ENCODE data around the gene SSBP3.
"Not testable (repeated sequence)": the region's sequence is repeated elsewhere in the genome, so short reads cannot be mapped to it uniquely, and the experiment has no call there.

The SSBP3 gene

DNA sequence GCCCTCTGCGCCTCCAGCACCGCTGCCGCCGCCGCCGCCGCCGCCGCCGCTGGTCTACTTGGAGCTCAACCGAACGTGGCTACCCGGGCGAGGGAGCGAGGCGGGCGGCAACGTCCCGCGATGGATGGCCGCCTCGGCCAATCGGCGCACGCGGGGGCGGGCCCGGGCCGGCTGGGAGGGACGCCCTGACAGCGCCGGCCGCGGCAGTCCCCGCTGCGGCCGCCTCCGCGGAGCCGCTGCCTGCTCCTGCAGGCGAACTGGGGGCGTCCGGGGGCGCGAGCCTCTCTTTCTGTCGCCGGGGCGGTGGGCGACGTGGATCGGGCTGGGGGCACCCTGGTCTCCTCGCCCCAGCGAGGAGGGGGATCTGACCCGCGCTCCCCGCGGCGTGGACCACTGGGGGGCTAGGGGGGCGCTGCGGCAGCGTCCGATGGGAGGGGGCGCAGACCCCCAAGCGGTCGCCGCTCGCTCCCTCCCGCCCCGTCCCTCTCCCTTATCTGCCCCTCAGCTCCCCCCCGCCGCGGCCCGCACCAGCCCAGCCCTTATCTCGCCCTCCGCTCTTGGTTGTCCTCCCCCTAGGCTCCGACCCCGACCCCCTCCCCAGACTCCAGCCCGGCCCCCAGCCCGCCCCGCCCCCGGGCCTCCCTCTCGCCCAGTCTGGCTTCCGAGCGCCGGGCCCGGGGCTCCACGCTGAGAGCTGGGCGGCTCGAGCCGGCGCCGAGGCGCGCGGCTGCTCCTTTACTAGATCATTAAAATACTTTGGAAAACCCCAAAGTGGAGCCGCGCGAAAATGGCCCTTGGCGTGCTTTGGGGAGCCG, at the start of gene SSBP3:
Gene SSBP3, minus strand, starts transcription at position 56 of the 815 bp plus-strand sequence.
- peak; percentile 92 for DNase-seq

DNA sequence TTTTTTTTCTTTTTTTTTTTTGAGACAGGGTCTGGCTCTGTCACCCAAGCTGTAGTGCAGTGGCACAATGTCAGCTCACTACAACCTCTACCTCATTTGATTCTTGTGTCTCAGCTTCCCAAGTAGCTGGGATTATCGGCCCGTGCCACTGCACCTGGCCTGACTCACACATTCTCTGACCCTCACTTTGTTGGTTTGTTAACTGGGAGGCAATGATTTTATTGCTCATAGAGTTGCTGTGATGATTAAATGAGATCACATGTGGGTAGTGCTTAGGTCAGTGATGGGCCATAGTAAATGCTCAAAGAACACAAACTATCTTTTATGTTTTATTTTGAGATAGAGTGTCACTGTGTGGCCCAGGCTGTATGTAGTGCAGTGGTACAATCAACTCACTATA, 47.3 kb upstream of the SSBP3 start:
- no peak for DNase-seq

DNA sequence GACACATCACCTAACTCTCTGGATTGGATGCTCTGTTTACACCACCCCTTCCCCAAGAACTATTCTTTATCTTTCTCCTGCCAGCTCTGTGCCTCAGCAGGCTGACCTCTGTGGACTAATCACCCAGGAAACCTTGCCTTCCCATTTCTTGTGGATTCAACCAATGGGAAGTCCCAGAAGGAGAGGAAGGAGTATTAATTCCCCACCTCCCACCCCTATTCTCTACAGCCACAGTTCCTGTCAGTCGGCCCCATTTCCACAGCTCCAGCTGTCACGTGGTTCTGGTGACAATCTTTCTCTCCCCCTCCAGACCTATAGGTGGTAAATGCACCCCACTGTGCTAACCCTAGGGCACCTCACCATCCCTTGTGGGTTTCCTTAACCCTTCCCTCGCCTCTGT, 46.8 kb upstream of the SSBP3 start:
- no peak for DNase-seq

DNA sequence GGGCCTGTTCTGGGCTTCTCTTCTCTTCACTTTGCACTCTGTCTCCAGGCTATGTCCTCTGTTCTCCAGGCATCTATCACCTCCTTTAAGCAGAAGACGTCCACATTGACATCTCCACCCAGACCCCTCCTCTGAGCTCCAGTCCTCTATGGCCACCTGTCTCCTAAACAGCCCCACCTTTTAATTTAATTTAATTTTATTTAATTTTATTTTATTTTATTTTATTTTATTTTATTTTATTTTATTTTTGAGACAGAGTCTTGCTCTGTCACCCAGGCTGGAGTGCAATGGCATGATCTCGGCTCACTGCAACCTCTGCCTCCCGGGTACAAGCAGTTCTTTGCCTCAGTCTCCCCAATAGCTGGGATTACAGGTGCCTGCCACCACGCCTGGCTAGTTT, 43.2 kb upstream of the SSBP3 start:
- DNase-seq, result not testable (repeated sequence)

DNA sequence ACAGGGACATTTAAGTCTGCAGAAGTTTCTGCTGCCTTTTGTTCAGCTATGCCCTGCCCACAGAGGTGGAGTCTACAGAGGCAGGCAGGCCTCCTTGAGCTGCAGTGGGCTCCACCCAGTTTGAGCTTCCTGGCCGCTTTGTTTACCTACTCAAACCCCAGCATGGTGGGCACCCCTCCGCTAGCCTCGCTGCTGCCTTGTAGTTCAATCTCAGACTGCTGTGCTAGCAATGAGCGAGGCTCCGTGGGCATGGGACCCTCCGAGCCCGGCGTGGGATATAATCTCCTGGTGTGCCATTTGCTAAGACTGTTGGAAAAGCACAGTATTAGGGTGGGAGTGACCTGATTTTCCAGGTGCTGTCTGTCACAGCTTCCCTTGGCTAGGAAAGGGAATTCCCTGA, 42.6 kb upstream of the SSBP3 start:
- not testable (repeated sequence) for DNase-seq

DNA sequence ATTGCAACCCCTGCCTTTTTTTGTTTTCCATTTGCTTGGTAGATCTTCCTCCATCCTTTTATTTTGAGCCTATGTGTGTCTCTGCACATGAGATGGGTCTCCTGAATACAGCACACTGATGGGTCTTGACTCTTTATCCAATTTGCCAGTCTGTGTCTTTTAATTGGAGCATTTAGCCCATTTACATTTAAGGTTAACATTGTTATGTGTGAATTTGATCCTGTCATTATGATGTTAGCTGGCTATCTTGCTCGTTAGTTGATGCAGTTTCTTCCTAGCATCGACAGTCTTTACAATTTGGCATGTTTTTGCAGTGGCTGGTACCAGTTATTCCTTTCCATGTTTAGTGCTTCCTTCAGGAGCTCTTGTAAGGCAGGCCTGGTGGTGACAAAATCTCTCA, 40.9 kb upstream of the SSBP3 start:
- not testable (repeated sequence) for DNase-seq

DNA sequence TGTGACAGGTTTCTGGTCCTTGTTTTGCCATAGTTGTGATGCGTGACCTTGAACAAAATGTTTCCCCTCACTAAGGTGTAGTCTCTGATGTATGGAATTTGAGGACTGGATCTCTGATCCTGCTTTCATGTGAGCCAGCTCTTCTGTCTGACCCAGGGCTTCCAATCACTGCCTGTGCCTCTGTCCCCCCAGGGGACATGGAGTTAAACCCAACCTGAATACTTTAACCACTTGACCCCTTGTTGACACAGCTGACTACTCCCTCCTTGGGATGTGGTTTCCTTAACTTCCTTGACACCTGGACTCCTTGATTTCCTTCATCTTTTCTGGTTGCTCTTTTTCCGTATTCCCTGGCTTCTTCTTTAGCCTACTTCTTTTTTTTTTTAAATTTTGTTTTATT, 36.0 kb upstream of the SSBP3 start:
- no peak for DNase-seq

DNA sequence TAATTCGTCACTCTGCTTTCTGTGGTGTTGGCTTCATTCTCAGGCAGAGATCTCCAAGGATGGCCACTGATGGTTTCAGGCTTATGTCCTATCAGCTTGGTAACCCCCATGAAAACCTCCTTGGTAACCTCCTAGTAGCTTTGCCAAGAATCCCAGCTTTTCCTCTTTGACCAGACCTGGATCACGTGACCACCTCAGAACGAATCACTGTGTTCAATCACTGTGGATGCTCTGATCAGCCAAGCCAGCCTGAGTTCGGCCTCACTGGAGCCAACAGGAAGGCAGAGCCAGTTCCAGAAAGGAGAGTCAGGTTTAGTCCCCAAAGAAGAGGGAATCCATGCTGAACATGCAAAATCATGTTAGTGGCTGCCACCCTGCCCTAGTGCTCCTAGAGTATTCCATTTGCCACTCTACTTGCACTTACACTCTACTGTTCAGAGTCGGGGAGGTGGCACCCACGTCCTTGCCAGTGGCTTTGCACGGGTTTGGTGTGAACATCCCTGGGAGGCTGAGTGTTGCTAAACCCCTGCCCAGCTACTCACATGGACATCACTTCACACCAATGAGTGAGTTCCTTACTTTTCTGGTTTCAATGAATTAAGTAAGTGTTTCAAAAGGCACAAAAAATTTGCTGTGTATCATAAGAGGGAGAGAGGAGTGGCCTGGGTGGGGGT, 33.5 kb upstream of the SSBP3 start:
- DNase-seq, result no peak

DNA sequence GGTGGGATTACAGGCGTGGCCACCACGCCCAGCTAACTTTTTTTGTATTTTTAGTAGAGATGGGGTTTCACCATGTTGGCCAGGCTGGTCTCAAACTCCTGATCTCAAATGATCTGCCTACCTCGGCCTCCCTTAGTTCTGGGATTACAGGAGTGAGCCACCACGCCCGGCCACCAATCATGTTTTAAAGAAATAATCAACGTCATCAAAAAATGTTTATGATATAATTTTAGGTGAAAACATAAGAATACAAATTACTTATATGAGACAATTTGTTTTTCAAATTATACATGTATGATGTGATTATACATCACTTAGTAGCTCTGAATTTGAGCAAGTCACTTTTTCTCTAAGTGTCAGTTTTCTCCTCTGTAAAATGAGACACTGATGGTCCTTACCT, 31.6 kb upstream of the SSBP3 start:
- no peak for DNase-seq

DNA sequence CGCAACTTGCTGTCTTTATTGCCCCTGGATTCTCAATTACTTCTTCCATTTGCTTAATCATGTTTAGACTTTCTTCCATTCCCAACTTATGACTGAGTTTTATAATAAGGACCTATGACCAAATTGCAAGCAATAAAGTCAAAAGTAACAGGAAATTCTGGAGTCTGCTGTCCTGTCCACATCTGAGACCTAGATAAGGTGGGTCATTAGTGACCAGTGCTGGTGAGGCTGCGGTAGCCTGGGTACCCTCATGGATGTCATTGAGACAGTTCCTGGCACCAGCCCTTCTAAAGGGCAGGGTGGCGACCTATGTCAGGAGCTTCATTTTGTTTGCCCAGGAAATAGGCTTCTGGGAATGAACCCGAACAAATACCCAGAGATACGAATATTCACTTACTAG, 30.6 kb upstream of the SSBP3 start:
- no peak for DNase-seq

DNA sequence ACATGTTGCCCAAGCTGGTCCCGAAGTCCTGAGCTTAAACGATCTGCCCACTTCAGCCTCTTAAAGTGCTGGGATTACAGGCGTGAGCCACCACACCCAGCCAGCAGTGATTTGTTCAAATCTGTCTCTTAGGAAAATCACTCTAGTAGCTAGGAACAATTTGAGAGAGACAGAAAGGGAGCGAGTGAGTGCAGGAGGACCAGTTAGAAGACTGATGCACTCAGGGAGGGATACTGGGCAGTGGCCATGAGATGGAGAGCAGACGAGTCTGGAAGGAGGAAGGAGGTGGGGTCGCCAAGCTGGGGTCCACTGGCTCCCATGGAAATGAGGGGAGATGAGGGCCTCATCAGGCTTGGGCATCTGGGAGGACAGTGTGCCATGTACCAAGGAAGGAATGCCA, 23.6 kb upstream of the SSBP3 start:
- DNase-seq, result no peak

DNA sequence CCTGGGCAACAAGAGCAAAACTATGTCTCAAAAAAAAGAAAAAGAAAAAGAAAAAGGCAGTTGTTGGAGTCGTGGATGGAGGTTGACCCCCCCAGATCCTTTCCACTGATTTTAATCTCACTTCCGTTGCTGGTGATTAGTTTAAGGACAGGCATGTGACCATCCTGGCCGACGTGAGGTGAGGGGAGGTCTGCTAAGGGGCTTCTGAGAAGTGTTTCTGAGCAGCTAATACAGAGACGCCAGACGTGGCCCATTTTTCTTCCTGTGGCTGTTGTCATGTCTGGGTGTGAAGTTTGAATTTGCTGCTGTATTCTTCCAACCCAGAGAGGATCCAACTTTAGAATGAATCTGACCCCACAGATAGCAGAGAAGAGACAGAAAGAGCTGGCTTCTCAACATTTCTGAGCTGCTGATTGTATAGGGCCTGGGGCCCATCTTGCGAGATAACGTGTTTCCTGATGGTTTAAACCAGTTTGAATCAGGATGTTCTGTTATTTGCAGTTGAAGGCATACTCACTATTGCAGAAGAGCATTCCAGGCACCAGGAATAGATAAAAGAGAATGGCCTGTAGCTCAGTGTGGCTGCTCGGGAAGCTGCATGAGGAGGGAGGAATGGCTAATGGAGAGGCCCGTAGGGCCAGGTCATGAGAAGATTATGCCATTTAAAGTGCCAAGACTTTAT, 22.8 kb upstream of the SSBP3 start:
- DNase-seq, result no peak

DNA sequence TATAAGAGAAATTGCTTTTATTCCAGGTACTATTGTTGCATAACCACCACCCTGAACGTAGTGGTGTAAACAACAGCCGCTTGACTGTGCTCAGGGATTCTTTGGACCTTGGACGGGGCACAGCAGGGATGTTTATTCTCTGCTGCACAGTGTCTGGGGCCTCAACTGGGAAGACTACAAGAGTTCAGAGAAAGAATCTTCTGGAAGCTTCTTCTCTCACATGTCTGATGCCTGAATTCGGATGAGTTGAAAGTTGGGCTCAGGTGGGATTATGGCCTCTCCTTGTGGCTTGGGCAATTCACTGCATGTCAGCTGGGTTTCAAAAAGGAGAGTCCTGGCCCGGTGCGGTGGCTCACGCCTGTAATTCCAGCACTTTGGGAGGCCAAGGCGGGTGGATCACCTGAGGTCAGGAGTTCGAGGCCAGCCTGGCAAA, 19.0 kb upstream of the SSBP3 start:
- no peak for DNase-seq

DNA sequence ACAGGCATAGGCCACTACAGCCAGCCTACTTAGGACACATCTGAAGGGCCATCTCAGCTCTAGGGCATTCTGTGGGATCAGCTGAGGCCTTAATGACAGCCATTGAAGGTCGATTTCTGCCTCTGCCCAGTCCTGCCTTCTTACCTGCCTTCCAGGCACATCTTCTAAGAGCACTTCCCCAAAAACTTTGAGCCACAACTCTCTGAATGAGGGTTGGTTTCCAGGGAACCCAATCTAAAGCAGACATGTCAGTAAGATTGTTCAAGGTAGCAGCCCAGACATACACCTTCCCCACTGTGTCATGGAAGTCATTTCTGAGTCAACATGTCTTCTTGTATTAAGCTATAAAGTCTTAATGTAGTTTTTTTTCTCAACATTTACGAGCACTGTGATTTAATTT, 18.2 kb upstream of the SSBP3 start:
- no peak for DNase-seq

DNA sequence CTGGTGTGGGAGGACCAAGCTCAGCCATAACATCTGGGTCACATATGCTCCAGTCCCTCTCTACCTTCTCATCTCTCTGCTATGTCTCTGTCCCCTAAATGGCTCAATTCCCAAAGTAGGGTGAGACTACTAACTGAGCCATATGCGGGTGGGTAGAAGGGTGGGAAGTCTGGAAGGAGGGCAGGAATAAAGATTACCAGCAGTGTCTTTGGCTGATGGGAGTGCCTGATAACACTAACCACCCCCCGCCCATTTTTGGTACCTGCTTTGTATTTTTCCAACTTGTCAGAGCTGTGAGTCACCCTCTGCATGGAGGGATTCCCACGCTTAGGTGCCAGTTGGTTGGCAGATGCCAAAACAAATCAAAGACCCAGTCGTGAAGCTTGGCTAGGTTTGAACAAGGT, 14.9 kb upstream of the SSBP3 start:
- no peak for DNase-seq

DNA sequence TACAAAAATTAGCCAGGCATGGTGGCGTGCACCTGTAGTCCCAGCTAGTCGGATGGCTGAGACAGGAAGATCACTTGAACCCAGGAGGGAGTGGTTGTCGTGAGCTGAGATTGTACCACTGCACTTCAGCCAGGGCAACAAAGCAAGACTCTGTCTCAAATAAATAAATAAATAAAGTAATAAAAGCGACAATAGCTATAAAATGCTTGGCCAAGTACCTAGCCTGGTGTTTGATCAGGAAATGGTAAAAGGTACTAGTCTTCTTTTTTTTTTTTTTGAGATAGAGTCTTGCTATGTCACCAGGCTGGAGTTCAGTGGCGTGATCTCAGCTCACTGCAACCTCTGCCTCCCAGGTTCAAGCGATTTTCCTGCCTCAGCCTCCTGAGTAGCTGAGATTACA, 12.4 kb upstream of the SSBP3 start:
- not testable (repeated sequence) for DNase-seq

DNA sequence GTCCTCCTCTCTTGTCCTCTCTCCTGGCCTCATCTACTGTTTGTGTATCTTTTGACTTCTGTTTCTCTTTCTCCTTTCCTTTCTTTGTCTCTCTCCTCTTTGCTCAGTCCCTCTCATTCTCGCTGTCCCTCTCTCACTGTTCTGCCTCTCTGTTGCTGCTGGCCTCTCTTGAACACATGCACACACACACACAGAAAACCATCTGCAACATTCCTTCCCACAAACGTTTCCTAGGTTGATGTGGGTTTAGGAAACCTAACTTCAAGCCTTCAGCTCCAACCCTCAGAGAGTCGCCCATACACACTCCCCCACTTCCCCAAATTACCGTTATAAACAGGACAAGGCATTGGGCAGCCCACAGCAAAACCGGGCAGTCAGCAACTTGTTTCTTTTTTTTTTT, 10.9 kb upstream of the SSBP3 start:
- DNase-seq, result no peak

DNA sequence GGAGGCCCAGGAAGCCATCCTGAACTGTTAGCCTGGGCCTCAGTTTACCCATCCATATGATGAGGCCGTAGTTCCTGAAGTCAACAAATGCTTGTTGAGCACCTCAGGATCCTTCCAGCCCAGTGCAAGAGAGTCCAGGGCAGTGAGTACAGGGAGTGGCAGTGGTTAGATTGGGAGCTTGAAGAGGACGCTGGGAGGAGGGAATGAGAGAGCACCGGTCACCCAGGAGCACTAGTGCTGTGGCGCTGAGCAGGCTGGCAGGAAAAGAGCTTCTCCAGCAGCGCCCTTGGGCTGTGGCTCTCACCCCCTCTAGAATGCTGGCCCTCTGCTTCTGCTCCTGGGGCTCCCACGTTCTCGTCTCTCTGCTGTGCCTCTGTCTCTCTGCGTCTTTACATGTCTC, 10.2 kb upstream of the SSBP3 start:
- DNase-seq, result no peak

DNA sequence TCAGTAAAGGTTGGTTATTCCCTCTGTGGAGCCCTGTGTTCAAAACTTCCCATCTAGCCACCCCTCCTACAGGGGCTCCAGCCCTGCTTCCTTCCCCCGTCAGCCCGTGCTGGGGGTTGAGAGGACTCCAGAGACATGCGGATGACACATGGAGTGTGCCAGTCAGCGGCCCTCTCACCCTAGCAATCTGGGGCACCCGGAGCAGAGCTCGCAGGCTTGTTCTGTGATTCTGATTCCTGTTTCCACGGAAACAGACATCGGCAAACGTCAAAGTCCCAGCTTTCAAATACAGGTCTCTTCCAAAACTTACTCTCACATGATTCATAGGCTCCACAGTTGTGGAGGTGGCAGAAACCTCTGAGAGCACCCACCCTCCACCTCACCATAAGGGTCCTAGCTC, 9.8 kb upstream of the SSBP3 start:
- DNase-seq, result no peak

DNA sequence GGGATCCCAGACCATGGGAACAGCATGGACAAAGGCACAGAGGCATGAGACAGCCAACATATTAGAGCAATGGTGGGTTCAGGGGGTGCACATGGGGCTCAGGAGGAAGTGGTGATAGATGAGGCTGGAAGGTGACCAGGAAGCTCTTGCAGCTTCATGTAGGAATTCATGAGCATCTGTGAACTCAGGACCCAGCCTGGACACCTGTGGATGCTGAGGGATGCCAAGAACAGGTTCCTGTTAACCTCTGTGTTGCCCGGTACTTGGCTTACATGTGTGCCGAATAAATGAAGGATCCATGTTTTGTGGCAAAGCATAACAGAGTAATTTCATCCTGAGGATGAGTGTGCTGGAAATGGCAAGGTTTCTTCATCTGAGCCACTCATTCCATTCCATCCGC, 9.3 kb upstream of the SSBP3 start:
- DNase-seq, result no peak

DNA sequence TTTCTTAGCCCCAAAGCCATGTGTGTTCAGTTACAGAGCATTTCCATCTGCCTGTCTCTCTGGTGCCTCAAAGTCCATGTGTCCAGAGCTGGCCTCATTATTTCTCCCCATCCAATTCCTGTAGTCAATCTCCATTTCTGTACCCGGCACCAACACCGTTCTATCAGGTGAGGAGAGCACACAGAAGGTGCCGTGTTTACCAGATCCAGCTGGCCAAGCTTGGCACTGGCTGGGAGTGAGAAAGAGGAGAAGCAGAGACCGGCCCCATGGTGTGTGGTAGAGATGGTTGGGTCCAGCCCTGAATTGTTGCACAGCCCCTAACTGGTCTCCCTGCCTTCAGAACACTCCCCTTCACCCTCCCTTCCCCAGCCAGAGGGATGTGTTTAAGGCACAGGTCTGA, 7.5 kb upstream of the SSBP3 start:
- DNase-seq, result no peak

DNA sequence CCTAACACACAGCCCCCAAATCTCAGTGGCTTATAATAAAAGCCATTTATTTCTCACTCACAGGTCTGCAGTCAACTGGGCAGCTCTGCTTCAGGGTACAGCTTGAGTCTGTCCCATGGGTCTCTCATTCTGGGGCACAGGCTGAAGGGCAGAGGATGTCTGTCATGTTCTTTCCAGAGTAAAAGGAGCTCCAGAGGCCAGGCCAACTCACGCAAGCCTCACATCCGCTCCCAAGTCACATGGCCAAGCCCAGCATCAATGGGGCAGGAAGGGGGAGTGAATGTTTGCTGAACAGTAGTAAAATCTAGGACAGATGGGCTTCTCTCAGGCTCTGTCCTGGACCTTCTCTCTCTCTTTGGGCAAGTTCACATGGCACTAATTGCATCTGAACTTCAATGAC, 7.1 kb upstream of the SSBP3 start:
- DNase-seq, result no peak

DNA sequence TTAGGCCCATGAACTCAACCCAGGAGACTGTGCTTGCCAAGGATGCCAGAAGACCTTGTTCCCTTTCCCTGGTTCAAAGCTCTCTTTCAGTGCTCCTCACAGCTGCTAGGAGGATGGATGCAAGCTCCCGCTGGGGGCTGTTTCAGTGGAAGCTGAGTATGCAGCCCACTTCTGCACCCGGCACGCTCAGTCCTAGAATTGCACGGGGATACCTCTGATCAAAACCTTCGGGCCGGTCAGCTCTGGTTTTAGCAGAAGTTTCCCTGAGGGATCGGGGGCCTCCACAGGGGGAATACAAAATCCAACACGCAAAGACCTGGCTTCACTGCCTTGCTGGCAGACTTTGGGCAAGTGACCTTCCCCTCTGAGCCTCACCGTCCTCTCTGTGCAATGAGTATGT, 4.2 kb upstream of the SSBP3 start:
- DNase-seq, result no peak
